GM12891 (cell line): ENCODE measurements around the gene FANK1.
"Not testable (repeated sequence)": the region's sequence is repeated elsewhere in the genome, so short reads cannot be mapped to it uniquely, and the experiment has no call there.

Experiments
- POLR2A ChIP-seq: IDR thresholded peaks from 2 replicates; pipeline ENCODE4 v1.6.1; 2011; ENCODE audit warnings: low read depth, low read length, control low read depth
- POLR2AphosphoS5 ChIP-seq: IDR thresholded peaks from 2 replicates; pipeline ENCODE4 v1.6.1; 2011; ENCODE audit warnings: low read depth, low read length, control low read depth

GRCh38 chr10:125913277-125913676, 16.9 kb downstream of the FANK1 start:
- not testable (repeated sequence) for TF ChIP-seq POLR2A, POLR2AphosphoS5
